Dermis microvascular lymphatic vessel endothelial cell (primary cell): ENCODE measurements around the gene CRISP3. TPM values are rescaled to one million over a fixed set of nuclear protein-coding genes. Genes with fewer than 3 reads are reported as not detected.

ENCODE experiments used
- DNase-seq, 2 donors: peaks; one replicate each; pipeline versions ENCODE4 v3.0.0 to v3.0.0-alpha.2; 2010; ENCODE audit warnings: low read depth in 2 of 2
- total RNA-seq: library from RNA; depleted of rRNA; stranded (reverse); fragments of >200 nt; gene quantifications from 2 replicates; pipeline ENCODE4 v1.2.1, GENCODE V29; 2014

CRISP3 gene
- total RNA-seq, 1 donor from 2014 or later: not detected

DNA sequence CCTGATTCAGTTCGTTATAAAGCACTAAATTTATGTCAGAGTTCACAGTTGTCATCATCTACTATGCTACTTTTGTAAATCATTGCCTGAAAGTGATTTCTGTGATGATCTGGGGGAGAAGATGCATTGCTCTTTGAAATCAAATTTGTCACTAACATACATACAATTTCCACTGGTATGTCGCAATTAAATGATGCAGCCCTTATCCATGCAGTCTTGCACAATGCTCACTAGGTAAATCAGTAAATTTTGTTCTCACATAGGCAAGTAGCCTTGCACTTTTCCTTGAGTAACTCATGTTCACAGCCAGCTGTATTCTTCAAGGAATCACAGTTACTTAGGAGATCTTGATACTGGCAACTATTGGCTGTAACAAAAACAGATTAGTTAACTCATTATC, 51.7 kb downstream of the CRISP3 start:
- no peak for DNase-seq

Other genes starting within 250 kb of the CRISP3 start
- gene GLYATL3, start 244.5 kb downstream of the CRISP3 start, total RNA-seq: not detected in 2 replicates
- gene C6orf141, start 193.7 kb downstream of the CRISP3 start, total RNA-seq: 23.4 and 45.5 TPM in 2 replicates
- gene RHAG, start 107.5 kb downstream of the CRISP3 start, total RNA-seq: not detected in 2 replicates
- not detected in 2 replicates for gene CRISP2, start 30.8 kb downstream of the CRISP3 start, total RNA-seq
- gene PGK2, start 42.9 kb upstream of the CRISP3 start, total RNA-seq: not detected in 2 replicates
- gene CRISP1, start 122.1 kb upstream of the CRISP3 start, total RNA-seq: not detected in 2 replicates
- not detected in 2 replicates for gene DEFB114, start 219.8 kb upstream of the CRISP3 start, total RNA-seq
- not detected in 2 replicates for gene DEFB113, start 225.2 kb upstream of the CRISP3 start, total RNA-seq